HG02884 (cell line): ENCODE results near the gene SLC2A13.

Experiments
- ATAC-seq: cut with Tn5 transposase; IDR thresholded peaks from one replicate; pipeline ENCODE4 v1.9.1; 2021; ENCODE audit warnings: mild to moderate bottlenecking, moderate library complexity; ENCODE audit not compliant: unreplicated experiment

The SLC2A13 gene

GRCh38 chr12:40002178-40003169 lies 103.4 kb downstream of the SLC2A13 start:
- ATAC-seq, result no peak

- ATAC-seq, result no peak
Measured at GRCh38 chr12:40001406-40001805, 104.5 kb downstream of the SLC2A13 start.

- ATAC-seq, result no peak
Measured at GRCh38 chr12:40000884-40001283, 105.0 kb downstream of the SLC2A13 start.

GRCh38 chr12:39993268-39993667 lies 112.6 kb downstream of the SLC2A13 start:
- no peak for ATAC-seq

GRCh38 chr12:39990122-39991101 lies 115.5 kb downstream of the SLC2A13 start:
- peak; percentile 98 for ATAC-seq

- ATAC-seq, result no peak
Measured at GRCh38 chr12:39989501-39989900, 116.4 kb downstream of the SLC2A13 start.

- ATAC-seq, result no peak
Measured at GRCh38 chr12:39988574-39988973, 117.3 kb downstream of the SLC2A13 start.

- no peak for ATAC-seq
Measured at GRCh38 chr12:39986674-39987073, 119.2 kb downstream of the SLC2A13 start.

GRCh38 chr12:39984670-39985069 lies 121.2 kb downstream of the SLC2A13 start:
- ATAC-seq, result no peak

- ATAC-seq, result no peak
Measured at GRCh38 chr12:39975374-39975918, 130.4 kb downstream of the SLC2A13 start.

- no peak for ATAC-seq
Measured at GRCh38 chr12:39972119-39972518, 133.8 kb downstream of the SLC2A13 start.

GRCh38 chr12:39971348-39971747 lies 134.5 kb downstream of the SLC2A13 start:
- ATAC-seq, result no peak

GRCh38 chr12:39966721-39967120 lies 139.2 kb downstream of the SLC2A13 start:
- ATAC-seq, result no peak

- no peak for ATAC-seq
Measured at GRCh38 chr12:39966256-39966655, 139.6 kb downstream of the SLC2A13 start.

GRCh38 chr12:39959467-39959866 lies 146.4 kb downstream of the SLC2A13 start:
- ATAC-seq, result no peak

GRCh38 chr12:39959031-39959430 lies 146.8 kb downstream of the SLC2A13 start:
- no peak for ATAC-seq

- no peak for ATAC-seq
Measured at GRCh38 chr12:39958377-39958776, 147.5 kb downstream of the SLC2A13 start.

GRCh38 chr12:39956725-39957124 lies 149.2 kb downstream of the SLC2A13 start:
- no peak for ATAC-seq

- ATAC-seq, result no peak
Measured at GRCh38 chr12:39946361-39947280, 159.3 kb downstream of the SLC2A13 start.

- no peak for ATAC-seq
Measured at GRCh38 chr12:39937119-39937518, 168.8 kb downstream of the SLC2A13 start.
